Ishikawa (cell line): ENCODE data around the gene FNBP1.

ENCODE experiments used
- CEBPB ChIP-seq: IDR thresholded peaks from 2 replicates; pipeline ENCODE4 v1.6.1; 2012
- EGR1 ChIP-seq: IDR thresholded peaks from 2 replicates; pipeline ENCODE4 v1.6.1; 2012
- MAX ChIP-seq: IDR thresholded peaks from 2 replicates; pipeline ENCODE4 v1.6.1; 2012

GRCh38 chr9:130026583-130027340 lies 16.2 kb downstream of the FNBP1 start:
- TF ChIP-seq MAX (no peak), CEBPB (no peak), EGR1 (no peak)
